HG02610 (cell line): ENCODE results near the gene PSTPIP2.
A peak's percentile ranks its signal among the peaks of the same experiment; 100 is the strongest.
"Not testable (repeated sequence)": the region's sequence is repeated elsewhere in the genome, so short reads cannot be mapped to it uniquely, and the experiment has no call there.

Source experiments
- ATAC-seq: cut with Tn5 transposase; IDR thresholded peaks from one replicate; pipeline ENCODE4 v1.9.1; 2021; ENCODE audit warnings: mild to moderate bottlenecking, moderate library complexity; ENCODE audit not compliant: unreplicated experiment

The PSTPIP2 gene, protein sequence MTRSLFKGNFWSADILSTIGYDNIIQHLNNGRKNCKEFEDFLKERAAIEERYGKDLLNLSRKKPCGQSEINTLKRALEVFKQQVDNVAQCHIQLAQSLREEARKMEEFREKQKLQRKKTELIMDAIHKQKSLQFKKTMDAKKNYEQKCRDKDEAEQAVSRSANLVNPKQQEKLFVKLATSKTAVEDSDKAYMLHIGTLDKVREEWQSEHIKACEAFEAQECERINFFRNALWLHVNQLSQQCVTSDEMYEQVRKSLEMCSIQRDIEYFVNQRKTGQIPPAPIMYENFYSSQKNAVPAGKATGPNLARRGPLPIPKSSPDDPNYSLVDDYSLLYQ

DNA sequence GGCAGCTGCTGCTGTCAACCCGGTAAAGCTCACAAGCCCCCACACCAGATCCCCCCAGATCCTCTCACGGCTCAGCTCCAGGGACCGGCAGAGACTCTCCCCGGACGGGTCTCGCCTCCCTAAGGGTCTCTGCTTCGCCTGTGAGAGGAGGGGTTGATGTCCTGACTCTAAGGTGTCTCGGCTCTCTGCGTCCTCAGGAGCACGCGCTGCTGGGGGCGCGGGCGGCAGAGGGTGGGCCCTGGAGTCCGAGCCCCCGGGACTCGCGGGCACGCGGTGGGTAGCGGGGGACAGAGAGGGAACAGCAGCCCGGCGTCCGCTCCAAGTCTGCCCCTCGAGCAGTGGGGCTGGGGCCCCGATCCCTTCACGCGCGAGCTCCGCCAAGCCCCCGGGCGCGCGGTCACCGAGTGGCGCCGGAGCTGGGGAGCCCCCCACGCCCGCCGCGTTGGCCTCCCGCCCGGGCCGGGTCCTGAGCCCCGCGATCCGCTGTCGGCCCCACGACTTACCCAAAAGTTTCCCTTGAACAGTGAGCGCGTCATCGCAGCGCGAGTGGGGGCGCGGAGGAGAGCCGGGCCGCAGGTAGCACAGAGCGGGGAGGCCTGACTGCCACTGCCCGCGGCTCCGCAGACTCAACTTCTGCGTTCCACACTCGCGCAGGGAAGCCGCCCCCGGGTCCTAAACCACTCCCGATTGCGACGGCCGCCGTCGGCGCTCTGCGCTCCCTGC is at the start of gene PSTPIP2:
Gene PSTPIP2, minus strand, starts transcription at position 608 of the 723 bp plus-strand sequence. Its CDS starts 72 bp downstream, at position 536.
- peak; percentile 53 for ATAC-seq

DNA sequence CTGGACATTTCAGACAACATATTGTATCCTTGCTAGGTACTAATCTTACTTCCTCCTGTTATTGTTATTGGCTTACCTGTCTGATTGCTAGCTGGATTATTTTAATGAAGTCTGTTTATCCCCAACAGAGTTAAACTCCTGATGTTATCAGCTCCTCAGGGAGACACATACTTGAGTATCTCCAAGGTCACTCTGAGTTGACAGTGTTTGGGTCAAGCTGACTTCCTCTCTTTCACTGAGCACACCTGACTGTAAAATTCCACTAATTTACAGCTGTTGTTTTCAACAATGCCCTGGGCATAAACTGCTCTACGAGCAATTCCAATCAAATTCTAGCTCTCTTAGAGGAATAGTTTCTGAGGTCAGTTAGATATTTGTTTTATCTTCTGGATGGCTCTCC is 41.7 kb upstream of the PSTPIP2 start:
- ATAC-seq: no peak

DNA sequence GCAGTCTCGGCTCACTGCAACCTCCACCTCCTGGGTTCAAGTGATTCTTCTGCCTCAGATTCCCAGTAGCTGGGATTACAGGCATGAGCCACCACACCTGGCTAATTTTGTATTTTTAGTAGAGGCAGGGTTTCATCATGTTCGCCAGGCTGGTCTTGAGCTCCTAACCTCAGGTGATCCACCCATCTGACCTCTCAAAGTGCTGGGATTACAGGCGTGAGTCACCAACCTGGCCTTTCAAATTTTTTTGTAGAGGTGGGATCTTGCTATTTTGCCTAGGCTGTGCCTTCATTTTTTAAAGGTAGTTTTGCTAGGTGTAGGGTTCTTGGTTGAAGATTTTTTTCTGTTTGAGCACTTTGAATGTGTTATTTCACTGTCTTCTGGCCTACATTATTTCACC is 38.3 kb upstream of the PSTPIP2 start:
- no peak for ATAC-seq

DNA sequence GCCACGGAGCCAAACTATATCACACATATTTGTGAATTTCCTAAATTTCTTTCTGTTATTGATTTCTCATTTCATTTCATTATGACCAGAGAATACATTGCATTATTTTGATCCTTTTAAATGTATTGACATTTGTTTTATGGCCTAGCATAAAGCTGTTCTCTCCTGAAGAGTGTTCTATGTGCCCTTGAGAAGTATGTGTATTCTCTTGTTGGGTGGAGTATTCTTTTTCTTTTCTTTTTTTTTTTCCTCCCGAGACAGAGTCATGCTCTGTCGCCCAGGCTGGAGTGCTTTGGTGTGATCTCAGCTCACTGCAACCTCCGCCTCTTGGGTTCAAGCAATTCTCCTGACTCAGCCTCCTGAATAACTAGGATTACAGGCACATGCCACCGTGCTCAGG is 37.3 kb upstream of the PSTPIP2 start:
- ATAC-seq: no peak

DNA sequence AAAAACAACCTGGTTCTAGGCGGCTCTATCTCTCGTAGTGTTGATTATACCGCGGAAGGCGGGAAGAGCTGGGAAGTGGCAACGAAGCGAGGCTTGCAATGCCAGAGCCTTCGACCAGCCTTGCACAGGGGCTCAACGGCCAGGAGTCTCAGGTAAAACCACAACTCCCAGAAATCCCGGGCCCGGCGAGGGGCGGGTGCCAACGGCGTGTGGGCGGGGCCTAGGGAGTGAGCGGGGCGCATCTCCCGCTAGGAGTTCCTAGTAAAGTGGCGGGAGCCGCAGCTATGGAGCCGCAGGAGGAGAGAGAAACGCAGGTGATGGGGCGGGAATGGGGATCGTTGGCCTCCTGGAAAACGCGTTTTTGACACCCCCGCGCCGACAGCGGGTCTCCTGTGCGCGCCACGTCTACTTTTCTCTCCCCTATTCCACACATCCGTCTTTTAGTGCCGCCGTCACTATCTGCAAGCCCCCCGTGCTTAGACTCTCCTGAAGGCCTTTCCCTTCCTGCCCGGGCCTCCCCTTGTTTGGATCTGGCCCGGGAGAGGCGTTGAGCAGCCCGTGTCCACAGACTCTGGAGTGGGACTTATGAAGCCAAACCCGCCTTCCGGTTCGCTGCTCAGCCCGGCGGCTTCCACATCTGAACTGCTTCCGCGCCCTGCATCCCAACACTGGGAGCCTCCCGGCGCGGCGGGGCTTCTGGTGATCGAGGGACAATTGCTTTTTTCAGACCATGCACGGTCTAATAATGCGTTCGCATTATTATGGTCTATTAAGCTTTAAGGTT is 32.3 kb upstream of the PSTPIP2 start, which contains the start of gene HAUS1:
Gene HAUS1, plus strand, starts transcription at position 258 of the 784 bp plus-strand sequence. Its CDS starts 27 bp downstream, at position 285.
- ATAC-seq: peak; percentile 91

DNA sequence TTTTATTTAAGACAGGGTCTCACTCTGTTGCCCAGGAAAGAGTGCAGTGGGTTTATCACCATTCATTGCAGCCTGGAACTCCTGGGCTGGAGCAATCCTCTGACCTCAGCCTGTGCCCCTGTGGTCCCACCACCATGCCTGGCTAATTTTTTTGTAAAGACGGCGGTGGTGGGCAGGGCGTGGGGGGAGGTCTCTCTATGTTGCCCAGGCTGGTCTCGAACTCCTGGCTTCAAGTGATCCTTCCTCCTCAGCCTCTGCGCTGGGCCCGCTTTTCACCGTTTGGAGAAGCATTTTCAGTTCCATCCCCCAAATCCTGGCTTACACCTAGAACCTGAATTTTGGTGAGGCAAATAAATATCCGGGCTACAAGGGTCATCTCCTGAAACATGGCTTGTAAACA is 27.4 kb upstream of the PSTPIP2 start:
- no peak for ATAC-seq

DNA sequence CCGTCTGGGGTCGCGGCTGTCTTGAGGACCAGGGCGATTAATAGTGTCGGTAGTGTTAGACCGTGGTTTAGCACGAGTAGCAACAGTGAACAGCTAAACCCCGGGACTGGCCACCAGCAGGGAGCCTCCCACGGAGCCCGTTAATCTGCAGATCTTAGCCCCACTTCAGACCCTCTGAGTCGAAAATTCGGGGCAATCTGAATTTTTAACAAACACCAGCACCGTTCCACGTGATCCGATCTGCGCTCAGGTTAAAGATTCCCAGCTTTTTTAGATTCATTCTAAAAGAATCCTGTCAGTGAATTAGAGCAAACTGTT is 26.5 kb upstream of the PSTPIP2 start:
- ATAC-seq: no peak

DNA sequence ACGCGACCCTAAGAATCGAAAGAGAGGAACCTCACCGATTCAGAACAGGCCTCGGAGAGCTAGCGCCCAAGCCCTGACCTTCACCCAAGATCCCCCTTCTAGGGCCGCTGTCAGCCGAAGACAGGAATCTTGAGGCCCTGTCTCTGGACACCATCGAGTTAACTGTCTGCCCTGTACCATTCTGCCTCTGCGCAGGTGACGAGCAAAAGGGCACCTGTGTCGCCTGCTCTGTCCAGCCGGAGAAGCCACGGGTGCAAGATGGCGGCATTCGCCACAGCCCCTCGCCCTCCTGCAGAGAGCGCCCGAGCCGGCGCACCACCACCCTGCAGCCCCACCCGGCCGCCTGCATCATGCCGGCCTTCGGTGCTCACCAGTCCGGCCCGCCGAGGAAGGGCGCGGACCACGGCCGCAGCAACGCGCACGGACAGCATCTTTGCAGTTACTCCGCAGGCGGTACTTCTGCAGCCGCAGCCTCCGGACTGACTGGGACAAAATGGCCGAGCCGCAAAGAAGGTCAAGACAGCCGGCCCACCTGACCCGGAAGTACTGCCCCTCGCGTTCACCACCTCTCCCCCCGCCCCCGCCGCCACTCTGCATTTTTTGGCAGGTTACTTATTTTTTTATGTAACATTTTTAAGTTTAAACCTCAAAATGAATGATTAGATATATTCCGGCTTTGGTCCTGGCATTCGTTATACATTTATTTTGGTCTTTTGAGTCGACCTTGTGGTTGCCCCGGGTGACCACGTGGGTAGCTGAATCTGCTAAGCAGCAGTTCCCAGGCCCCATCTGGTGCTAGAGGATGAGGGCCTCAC is 25.9 kb upstream of the PSTPIP2 start, which contains the start of gene ATP5F1A:
Gene ATP5F1A, minus strand, starts transcription at position 496 of the 815 bp plus-strand sequence. Its CDS starts 65 bp downstream, at position 431.
- peak; percentile 83 for ATAC-seq

DNA sequence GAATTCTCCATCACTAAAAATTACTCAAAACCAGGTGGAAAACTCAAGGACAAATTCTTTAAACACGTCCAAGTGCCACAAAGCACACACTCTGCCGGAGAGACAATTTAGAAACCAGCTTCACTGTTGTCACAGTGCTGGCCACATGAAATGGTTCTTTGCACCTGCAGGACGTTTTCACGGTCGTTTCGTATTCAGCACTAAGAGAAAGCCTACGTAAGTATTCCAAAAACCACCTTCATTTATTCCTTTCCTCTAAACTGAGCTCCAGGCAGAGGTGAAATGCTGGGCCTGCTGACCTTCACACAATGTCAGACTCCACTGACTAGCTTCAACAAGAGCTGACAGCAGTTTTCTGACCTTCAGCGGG is 25.4 kb upstream of the PSTPIP2 start:
- ATAC-seq: no peak

DNA sequence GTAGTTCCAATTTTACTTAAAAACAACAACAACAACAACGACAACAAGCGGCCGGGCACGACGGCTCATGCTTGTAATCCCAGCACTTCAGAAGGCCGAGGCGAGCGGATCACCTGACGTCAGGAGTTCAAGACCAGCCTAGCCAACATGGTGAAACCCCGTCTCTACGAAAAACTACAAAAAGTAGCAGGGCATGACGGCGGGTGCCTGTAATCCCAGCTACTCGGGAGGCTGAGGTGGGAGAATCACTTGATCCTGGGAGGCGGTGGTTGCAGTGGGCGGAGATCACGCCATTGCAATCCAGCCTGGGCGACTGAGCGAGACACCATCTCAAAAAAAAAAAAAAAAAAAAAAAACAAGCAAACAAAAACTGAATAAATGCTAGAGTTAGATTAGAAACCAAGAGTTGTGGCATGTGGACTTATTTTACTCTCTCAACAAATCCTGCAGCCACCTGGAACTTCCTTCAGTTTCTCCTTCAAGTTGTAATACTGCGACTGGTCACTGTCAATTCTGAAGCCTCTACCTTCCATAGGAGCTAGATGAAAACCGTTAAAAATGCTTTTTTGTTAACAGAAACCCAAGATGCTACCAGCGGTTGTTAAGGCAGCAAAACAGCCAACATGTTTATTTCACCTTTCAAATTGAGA is 24.7 kb upstream of the PSTPIP2 start:
- ATAC-seq: no peak

DNA sequence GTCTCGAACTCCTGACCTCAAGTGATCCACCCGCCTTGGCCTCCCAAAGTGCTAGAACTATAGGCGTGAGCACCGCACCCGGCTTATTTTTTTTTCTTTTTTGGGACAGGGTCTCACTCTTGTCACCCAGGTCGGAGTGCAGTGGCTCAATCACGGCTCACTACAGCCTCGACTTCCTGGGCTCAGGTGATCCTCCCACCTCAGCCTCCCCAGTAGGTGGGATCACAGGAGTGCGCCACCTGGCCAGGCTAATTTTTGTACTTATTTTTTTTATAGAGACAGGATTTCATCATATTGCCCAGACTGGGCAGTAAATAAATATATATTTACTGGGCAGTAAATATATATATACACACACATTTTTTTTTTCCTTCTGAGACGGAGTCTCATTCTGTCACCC is 23.5 kb upstream of the PSTPIP2 start:
- no peak for ATAC-seq

DNA sequence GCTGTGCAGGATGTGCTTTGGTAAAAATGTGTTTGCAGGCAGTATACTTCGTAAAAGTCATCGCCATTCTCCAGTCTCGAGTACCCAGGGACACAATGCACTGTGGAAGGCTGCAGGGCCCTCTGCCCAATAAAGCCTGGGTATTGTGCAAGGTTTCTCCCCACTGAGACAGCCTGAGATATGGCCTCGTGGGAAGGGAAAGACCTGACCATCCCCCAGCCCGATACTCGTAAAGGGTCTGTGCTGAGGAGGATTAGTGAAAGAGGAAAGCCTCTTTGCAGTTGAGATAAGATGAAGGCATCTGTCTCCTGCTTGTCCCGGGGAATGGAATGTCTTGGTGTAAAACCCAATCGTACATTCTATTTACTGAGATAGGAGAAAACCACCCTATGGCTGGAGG is 16.4 kb upstream of the PSTPIP2 start:
- not testable (repeated sequence) for ATAC-seq

DNA sequence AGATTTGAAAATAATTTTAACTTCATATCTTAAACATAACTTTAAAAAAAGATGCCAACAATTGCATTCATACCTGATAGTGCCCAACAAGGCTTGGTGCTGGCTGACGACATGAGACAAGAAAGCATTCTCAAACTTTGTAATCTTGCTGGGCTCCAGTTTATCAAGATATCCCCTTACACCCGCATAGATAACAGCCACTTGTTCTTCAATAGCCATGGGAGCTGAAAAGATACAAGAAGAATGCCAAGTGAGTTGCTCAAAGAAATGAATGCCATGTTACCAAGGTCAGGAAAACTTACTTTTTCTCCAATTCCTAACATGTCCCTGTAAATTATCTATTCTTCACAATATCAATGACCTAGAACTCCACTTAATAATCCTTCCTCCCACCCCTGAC is 12.4 kb upstream of the PSTPIP2 start:
- ATAC-seq: no peak

DNA sequence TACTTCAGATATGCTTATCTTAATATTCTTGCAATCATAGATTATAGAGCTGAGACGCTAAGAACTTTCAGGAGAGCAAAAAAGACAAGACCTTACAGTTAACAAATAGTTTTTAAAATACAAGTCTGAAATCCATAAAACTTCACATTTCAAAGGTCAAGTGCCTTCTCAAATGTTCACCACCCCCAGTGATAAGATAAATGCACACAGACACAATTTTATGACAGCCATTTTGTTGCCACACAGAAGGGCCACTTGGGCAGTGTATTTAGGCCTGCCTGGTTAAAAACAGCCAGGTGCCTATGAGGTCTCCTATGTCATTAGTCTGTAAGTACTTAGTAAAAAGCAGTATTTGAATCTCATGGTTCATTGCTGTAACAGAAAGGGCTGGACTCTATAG is 8.1 kb upstream of the PSTPIP2 start:
- ATAC-seq: no peak

DNA sequence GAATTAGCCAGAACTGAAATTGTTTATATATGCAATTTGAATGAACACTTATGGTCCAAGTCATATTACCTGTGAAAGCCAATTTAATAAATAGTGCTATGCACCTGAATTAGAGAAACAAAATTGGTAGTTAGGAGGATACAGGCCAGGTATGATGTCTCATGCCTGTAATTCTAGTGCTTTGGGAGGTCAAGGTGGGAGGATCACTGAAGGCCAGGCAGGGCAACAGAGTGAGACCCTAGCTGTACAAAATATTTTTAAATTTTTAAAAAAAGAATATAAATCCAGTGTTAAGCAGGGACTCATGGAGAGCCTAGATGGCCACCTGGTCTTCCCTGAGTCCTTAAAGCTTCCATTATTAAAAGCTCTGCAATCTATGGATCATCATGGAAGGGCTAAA is 7.3 kb upstream of the PSTPIP2 start:
- no peak for ATAC-seq

DNA sequence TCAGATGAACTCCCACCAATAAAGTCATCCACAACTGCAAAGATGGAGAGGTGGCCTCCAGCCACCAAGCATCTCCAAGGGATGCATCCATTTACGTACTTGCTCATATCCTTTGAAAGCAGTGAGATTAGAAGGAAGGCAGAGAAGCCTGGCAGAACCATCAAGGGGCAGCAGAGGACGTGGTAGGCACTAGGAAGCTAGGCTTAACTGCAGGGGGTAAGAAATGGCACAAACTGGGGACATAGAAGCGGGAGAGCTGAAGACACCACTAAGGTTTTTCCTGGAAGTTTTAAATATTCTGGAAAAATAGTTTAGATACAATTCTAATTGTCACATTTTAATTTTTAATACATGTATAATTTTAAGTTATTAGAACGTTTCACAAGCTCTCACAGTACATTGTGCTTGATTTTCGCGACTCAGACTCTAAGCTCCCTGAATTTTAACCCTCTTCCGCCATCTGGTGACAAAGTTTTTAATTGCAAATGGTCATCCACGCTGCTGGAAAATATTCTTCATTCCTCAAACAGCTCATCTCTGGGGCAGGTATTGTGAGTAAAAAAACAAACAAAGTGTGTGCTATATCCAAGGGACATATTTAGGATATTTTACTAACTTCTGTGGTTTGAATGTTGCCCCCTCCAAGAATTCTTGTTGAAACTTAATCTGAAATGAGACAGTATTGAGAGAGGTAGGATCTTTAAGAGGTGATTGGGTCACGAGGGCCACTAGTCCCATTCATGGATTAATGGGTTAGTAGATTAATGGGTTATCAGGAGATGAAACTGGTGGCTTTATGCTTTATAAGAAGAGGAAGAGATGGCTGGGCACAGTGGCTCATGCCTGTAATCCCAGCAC is 1.6 kb upstream of the PSTPIP2 start:
- ATAC-seq: no peak

DNA sequence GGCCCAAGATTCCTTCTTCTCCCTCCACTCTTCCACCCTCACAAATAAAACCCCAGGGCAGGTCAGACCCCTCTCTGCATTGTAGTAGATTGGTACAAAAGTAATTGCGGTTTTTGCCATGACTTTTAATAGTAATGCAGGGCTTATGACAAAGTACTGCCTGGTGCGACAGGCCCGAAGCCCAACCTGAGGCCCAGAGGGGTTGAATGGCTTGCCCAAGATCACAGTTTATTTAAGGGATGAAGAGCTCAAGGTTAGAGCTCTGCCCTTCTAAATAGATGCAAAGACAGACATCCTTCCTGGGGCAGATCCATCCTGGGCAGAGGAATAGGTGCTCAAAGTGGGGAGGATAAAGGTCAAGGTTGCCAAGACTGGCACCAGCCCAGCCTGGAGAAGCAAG is 899 bp upstream of the PSTPIP2 start:
- no peak for ATAC-seq

DNA sequence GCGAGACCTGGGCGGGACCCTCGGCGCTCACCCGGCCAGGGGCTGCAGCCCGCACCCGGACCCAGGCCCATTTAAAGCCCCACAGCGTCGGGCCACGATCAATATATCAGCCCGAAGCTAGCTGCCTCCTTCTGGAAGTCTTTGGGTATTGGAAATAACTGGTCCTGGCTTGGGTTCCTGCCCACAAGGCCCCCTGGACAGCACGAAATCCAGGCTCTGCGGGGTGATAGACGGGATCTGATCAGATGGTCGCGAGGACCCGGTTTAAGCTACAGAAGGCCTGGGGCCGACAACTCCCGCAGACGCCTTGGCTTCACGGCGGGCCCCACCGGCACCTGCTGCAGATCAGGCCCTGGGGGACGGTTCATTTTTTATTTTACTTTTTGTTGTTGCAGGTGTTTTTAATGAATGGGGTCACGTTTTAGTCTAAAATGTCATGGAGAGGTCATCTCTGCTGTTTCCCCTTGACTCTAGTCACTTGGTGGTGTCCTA is 362 bp upstream of the PSTPIP2 start:
- no peak for ATAC-seq
